ENCODE data around the gene IFT172. TPM values are rescaled to one million over a fixed set of nuclear protein-coding genes. Genes with fewer than 3 reads are reported as not detected.

The IFT172 gene
- total and polyA plus RNA-seq, 2 experiments from 2014 or later, result 9.1 to 17.6 TPM

GRCh38 chr2:27506587-27506986, 17.0 kb upstream of the IFT172 start:
- no peak for DNase-seq (ENCODE audit: low spot score)
- no peaks in the 10 kb centered on the region for H3K36me3 Mint-ChIP-seq (ENCODE audit: low read depth)
- no peak overlapping the region for H3K27ac ChIP-seq (ENCODE audit: low read depth)
- H3K4me3 Mint-ChIP-seq, result no peak overlapping the region
- H3K27me3 Mint-ChIP-seq (ENCODE audit: insufficient read depth, low read depth, poor library complexity), result peaks cover 3% of the 10 kb centered on the region
- H3K27ac Mint-ChIP-seq, result no peak overlapping the region
- no peak for TF ChIP-seq ETS1 (IDR thresholded peaks at IDR 0.05)
- no peak for TF ChIP-seq JUNB (IDR thresholded peaks at IDR 0.05; ENCODE audit: unreplicated experiment)
- no peak for TF ChIP-seq NANOG (IDR thresholded peaks at IDR 0.05; ENCODE audit: borderline replicate concordance)
- TF ChIP-seq EZH2 (IDR thresholded peaks at IDR 0.05; ENCODE audit: low read depth, unreplicated experiment), result no peak
- TF ChIP-seq POLR2AphosphoS5 (IDR thresholded peaks at IDR 0.05; ENCODE audit: low read depth), result no peak
- TF ChIP-seq ZNF462 (CRISPR knock-in tag; IDR thresholded peaks at IDR 0.05), result no peak
- TF ChIP-seq ZNF331 (CRISPR knock-in tag; IDR thresholded peaks at IDR 0.05; ENCODE audit: low read depth), result no peak
- TF ChIP-seq REST (IDR thresholded peaks at IDR 0.05; ENCODE audit: unreplicated experiment), result no peak
- TF ChIP-seq ZNF114 (CRISPR knock-in tag; IDR thresholded peaks at IDR 0.05), result no peak
- no peak for TF ChIP-seq CREB1 (CRISPR knock-in tag; IDR thresholded peaks at IDR 0.05; ENCODE audit: low read depth)
- no peak for TF ChIP-seq EZH2phosphoT487 (IDR thresholded peaks at IDR 0.05; ENCODE audit: unreplicated experiment)
- TF ChIP-seq CTCF (conservative IDR thresholded peaks at IDR 0.05; ENCODE audit: low read depth in 2 of 2), result no peak
- no peak for TF ChIP-seq STAT1 (IDR thresholded peaks at IDR 0.05; ENCODE audit: unreplicated experiment)
- H3K27me3 ChIP-seq (ENCODE audit: insufficient read depth), result no peaks in the 10 kb centered on the region
- peaks cover 13% of the 10 kb centered on the region for H3K4me1 ChIP-seq (ENCODE audit: insufficient read depth)
- no peaks in the 10 kb centered on the region for H3K79me2 ChIP-seq (replicated peaks; ENCODE audit: insufficient read depth)
- H3K4me2 ChIP-seq, result no peak overlapping the region
- H3F3A ChIP-seq (replicated peaks; ENCODE audit: low read depth), result no peaks in the 10 kb centered on the region
- ATAC-seq, result no peak
- no peaks in the 10 kb centered on the region for H3K36me3 ChIP-seq (ENCODE audit: insufficient read depth)
- H4K20me1 ChIP-seq (replicated peaks; ENCODE audit: insufficient read depth), result no peaks in the 10 kb centered on the region
- H2AFZ ChIP-seq, result no peak overlapping the region
- H3K4me3 ChIP-seq, result no peak overlapping the region
- H3K9me3 Mint-ChIP-seq, result no peaks in the 10 kb centered on the region
- peaks cover 12% of the 10 kb centered on the region; the same call in 2 of the 3 replicates for H3K4me1 Mint-ChIP-seq
- H3K9me2 ChIP-seq (ENCODE audit: insufficient read depth), result no peaks in the 10 kb centered on the region
